ENCODE measurements around the gene SIN3A.

Gene SIN3A

GRCh38 chr15:75456710-75457109, 5.2 kb upstream of the SIN3A start:
- H3K4me1 ChIP-seq (ENCODE audit: control insufficient read depth, insufficient read depth, low read length): peaks cover 25% of the 10 kb centered on the region
- peak overlapping the region; percentile 67 for H3K9ac ChIP-seq (ENCODE audit: low read length)
- H3K27ac ChIP-seq (ENCODE audit: low read depth, low read length): no peak overlapping the region
- H3K36me3 ChIP-seq (ENCODE audit: control insufficient read depth, insufficient read depth, low read length): no peaks in the 10 kb centered on the region
- no peaks in the 10 kb centered on the region for H3K9me3 ChIP-seq (ENCODE audit: control insufficient read depth, insufficient read depth, low read depth, low read length)
- no peaks in the 10 kb centered on the region for H3K27me3 ChIP-seq (ENCODE audit: control insufficient read depth, insufficient read depth, low read length)
- H3K4me3 ChIP-seq (ENCODE audit: low read depth, low read length): peak overlapping the region; percentile 91

GRCh38 chr15:75455982-75456531, 4.6 kb upstream of the SIN3A start:
- H3K27ac ChIP-seq (ENCODE audit: low read depth, low read length): peak overlapping the region; percentile 54; the same call in 1 of the 2 replicates
- no peaks in the 10 kb centered on the region for H3K9me3 ChIP-seq (ENCODE audit: control insufficient read depth, insufficient read depth, low read depth, low read length)
- no peaks in the 10 kb centered on the region for H3K27me3 ChIP-seq (ENCODE audit: control insufficient read depth, insufficient read depth, low read length)
- H3K36me3 ChIP-seq (ENCODE audit: control insufficient read depth, insufficient read depth, low read length): no peaks in the 10 kb centered on the region
- peak overlapping the region; percentile 67 for H3K9ac ChIP-seq (ENCODE audit: low read length)
- H3K4me1 ChIP-seq (ENCODE audit: control insufficient read depth, insufficient read depth, low read length): peaks cover 19% of the 10 kb centered on the region
- peak overlapping the region; percentile 91 for H3K4me3 ChIP-seq (ENCODE audit: low read depth, low read length)

GRCh38 chr15:75455424-75455981, 4.0 kb upstream of the SIN3A start:
- Histone ChIP-seq H3K4me3 (ENCODE audit: low read depth, low read length) (peak overlapping the region; percentile 91), H3K4me1 (ENCODE audit: control insufficient read depth, insufficient read depth, low read length) (peaks cover 13% of the 10 kb centered on the region), H3K9ac (ENCODE audit: low read length) (peak overlapping the region; percentile 82), H3K36me3 (ENCODE audit: control insufficient read depth, insufficient read depth, low read length) (no peaks in the 10 kb centered on the region), H3K27ac (ENCODE audit: low read depth, low read length) (peak overlapping the region; percentile 54; the same call in 1 of the 2 replicates), H3K27me3 (ENCODE audit: control insufficient read depth, insufficient read depth, low read length) (no peaks in the 10 kb centered on the region), H3K9me3 (ENCODE audit: control insufficient read depth, insufficient read depth, low read depth, low read length) (no peaks in the 10 kb centered on the region)

GRCh38 chr15:75454471-75455378, 3.2 kb upstream of the SIN3A start:
- Histone ChIP-seq H3K36me3 (ENCODE audit: control insufficient read depth, insufficient read depth, low read length) (no peaks in the 10 kb centered on the region), H3K4me1 (ENCODE audit: control insufficient read depth, insufficient read depth, low read length) (peaks cover 12% of the 10 kb centered on the region), H3K9me3 (ENCODE audit: control insufficient read depth, insufficient read depth, low read depth, low read length) (no peaks in the 10 kb centered on the region), H3K27me3 (ENCODE audit: control insufficient read depth, insufficient read depth, low read length) (no peaks in the 10 kb centered on the region), H3K9ac (ENCODE audit: low read length) (peak overlapping the region; percentile 82), H3K4me3 (ENCODE audit: low read depth, low read length) (peak overlapping the region; percentile 91), H3K27ac (ENCODE audit: low read depth, low read length) (peak overlapping the region; percentile 54; the same call in 1 of the 2 replicates)

- Histone ChIP-seq H3K27me3 (ENCODE audit: control insufficient read depth, insufficient read depth, low read length) (no peaks in the 10 kb centered on the region), H3K27ac (ENCODE audit: low read depth, low read length) (peak overlapping the region; percentile 74), H3K36me3 (ENCODE audit: control insufficient read depth, insufficient read depth, low read length) (no peaks in the 10 kb centered on the region), H3K9me3 (ENCODE audit: control insufficient read depth, insufficient read depth, low read depth, low read length) (no peaks in the 10 kb centered on the region), H3K4me3 (ENCODE audit: low read depth, low read length) (peak overlapping the region; percentile 91), H3K9ac (ENCODE audit: low read length) (peak overlapping the region; percentile 91), H3K4me1 (ENCODE audit: control insufficient read depth, insufficient read depth, low read length) (peaks cover 17% of the 10 kb centered on the region)
Observed at GRCh38 chr15:75453703-75454470, 2.4 kb upstream of the SIN3A start.

GRCh38 chr15:75452865-75453702, 1.6 kb upstream of the SIN3A start:
- peaks cover 17% of the 10 kb centered on the region for H3K4me1 ChIP-seq (ENCODE audit: control insufficient read depth, insufficient read depth, low read length)
- H3K9ac ChIP-seq (ENCODE audit: low read length): peak overlapping the region; percentile 91
- H3K36me3 ChIP-seq (ENCODE audit: control insufficient read depth, insufficient read depth, low read length): no peaks in the 10 kb centered on the region
- no peaks in the 10 kb centered on the region for H3K27me3 ChIP-seq (ENCODE audit: control insufficient read depth, insufficient read depth, low read length)
- peak overlapping the region; percentile 69 for H3K4me3 ChIP-seq (ENCODE audit: low read depth, low read length)
- H3K9me3 ChIP-seq (ENCODE audit: control insufficient read depth, insufficient read depth, low read depth, low read length): no peaks in the 10 kb centered on the region
- peak overlapping the region; percentile 74 for H3K27ac ChIP-seq (ENCODE audit: low read depth, low read length)

GRCh38 chr15:75452364-75452864, 924 bp upstream of the SIN3A start:
- Histone ChIP-seq H3K36me3 (ENCODE audit: control insufficient read depth, insufficient read depth, low read length) (peaks cover 3% of the 10 kb centered on the region; the same call in 1 of the 2 replicates), H3K27ac (ENCODE audit: low read depth, low read length) (peak overlapping the region; percentile 50), H3K9ac (ENCODE audit: low read length) (peak overlapping the region; percentile 91), H3K4me3 (ENCODE audit: low read depth, low read length) (peak overlapping the region; percentile 69), H3K9me3 (ENCODE audit: control insufficient read depth, insufficient read depth, low read depth, low read length) (no peaks in the 10 kb centered on the region), H3K4me1 (ENCODE audit: control insufficient read depth, insufficient read depth, low read length) (peaks cover 17% of the 10 kb centered on the region), H3K27me3 (ENCODE audit: control insufficient read depth, insufficient read depth, low read length) (no peaks in the 10 kb centered on the region)

GRCh38 chr15:75451202-75451673, 252 bp downstream of the SIN3A start:
- H3K4me1 ChIP-seq (ENCODE audit: control insufficient read depth, insufficient read depth, low read length): peaks cover 10% of the 10 kb centered on the region
- H3K9me3 ChIP-seq (ENCODE audit: control insufficient read depth, insufficient read depth, low read depth, low read length): no peaks in the 10 kb centered on the region
- peak overlapping the region; percentile 86 for H3K9ac ChIP-seq (ENCODE audit: low read length)
- peaks cover 8% of the 10 kb centered on the region; the same call in 1 of the 2 replicates for H3K36me3 ChIP-seq (ENCODE audit: control insufficient read depth, insufficient read depth, low read length)
- H3K4me3 ChIP-seq (ENCODE audit: low read depth, low read length): peak overlapping the region; percentile 93
- H3K27me3 ChIP-seq (ENCODE audit: control insufficient read depth, insufficient read depth, low read length): no peaks in the 10 kb centered on the region
- H3K27ac ChIP-seq (ENCODE audit: low read depth, low read length): peak overlapping the region; percentile 87; the same call in 1 of the 2 replicates

- Histone ChIP-seq H3K9ac (ENCODE audit: low read length) (peak overlapping the region; percentile 75), H3K36me3 (ENCODE audit: control insufficient read depth, insufficient read depth, low read length) (peaks cover 14% of the 10 kb centered on the region), H3K27me3 (ENCODE audit: control insufficient read depth, insufficient read depth, low read length) (no peaks in the 10 kb centered on the region), H3K27ac (ENCODE audit: low read depth, low read length) (peak overlapping the region; percentile 57; the same call in 1 of the 2 replicates), H3K4me3 (ENCODE audit: low read depth, low read length) (peak overlapping the region; percentile 99), H3K4me1 (ENCODE audit: control insufficient read depth, insufficient read depth, low read length) (peaks cover 7% of the 10 kb centered on the region), H3K9me3 (ENCODE audit: control insufficient read depth, insufficient read depth, low read depth, low read length) (no peaks in the 10 kb centered on the region)
Observed at GRCh38 chr15:75450307-75451201, 936 bp downstream of the SIN3A start.
